ENCODE measurements around the gene STIL. TPM values are rescaled to one million over a fixed set of nuclear protein-coding genes. Genes with fewer than 3 reads are reported as not detected.
A peak's percentile ranks its signal among the peaks of the same experiment; 100 is the strongest.

The STIL gene
- polyA plus RNA-seq, 1 donor (not counting 4 experiments of a cell fraction or from before 2014, with no cell fraction given) = 10.5 TPM

- Histone ChIP-seq H3K79me2 (ENCODE audit: control insufficient read depth, insufficient read depth, low read length) (no peaks in the 10 kb centered on the region), H3K36me3 (ENCODE audit: control insufficient read depth in 2 of 2, extremely low read depth in 1 of 2, insufficient read depth in 2 of 2, low read length in 2 of 2) (no peaks in the 10 kb centered on the region), H3K9me1 (ENCODE audit: control insufficient read depth, extremely low read depth, insufficient read depth, low read length) (no peaks in the 10 kb centered on the region), H2AFZ (ENCODE audit: control insufficient read depth, low read length) (no peak overlapping the region), H3K4me1 (ENCODE audit: control insufficient read depth, extremely low read depth, insufficient read depth, low read length) (peaks cover 3% of the 10 kb centered on the region), H3K4me2 (ENCODE audit: control insufficient read depth, extremely low read depth, insufficient read depth, low read depth, low read length) (peak overlapping the region; percentile 50), H3K27ac (ENCODE audit: control insufficient read depth, insufficient read depth, low read length) (no peak overlapping the region), H3K4me3 (ENCODE audit: control insufficient read depth in 2 of 3, extremely low read depth in 1 of 3, insufficient read depth in 2 of 3, low read depth in 1 of 3, low read length in 3 of 3) (peak overlapping the region in 1 of 3 experiments; percentile 25), H4K20me1 (ENCODE audit: control insufficient read depth, extremely low read depth, insufficient read depth, low read length) (peaks cover 12% of the 10 kb centered on the region), H3K9ac (ENCODE audit: control insufficient read depth, extremely low read depth, insufficient read depth, low read length) (no peak overlapping the region), H3K9me3 (ENCODE audit: control insufficient read depth, low read depth, low read length) (no peaks in the 10 kb centered on the region), H3K27me3 (ENCODE audit: control insufficient read depth, extremely low read depth, insufficient read depth, low read length) (peaks cover 83% of the 10 kb centered on the region)
- dilution Hi-C loops (cut with MboI; ENCODE audit: extremely low pct_ligation_motif_present, low sequenced_read_pairs) = no loop called here
- FAIRE-seq = no peak
- TF ChIP-seq EZH2 (IDR thresholded peaks at IDR 0.05; ENCODE audit: low read length) (peak; percentile 99), CTCF (optimal IDR thresholded peaks at IDR 0.05 in 1 of 3, IDR thresholded peaks at IDR 0.05 in 1 of 3, conservative IDR thresholded peaks at IDR 0.05 in 1 of 3; ENCODE audit: extremely low read depth in 1 of 3, insufficient read depth in 2 of 3, low read length in 3 of 3) (no peak)
- no peak for DNase-seq (ENCODE audit: low read depth, low spot score)
Measured at GRCh38 chr1:47231301-47232186, 82.4 kb downstream of the STIL start.

GRCh38 chr1:47230692-47231300 is 83.2 kb downstream of the STIL start:
- no peak overlapping the region for H3K4me3 ChIP-seq (ENCODE audit: control insufficient read depth in 2 of 3, extremely low read depth in 1 of 3, insufficient read depth in 2 of 3, low read depth in 1 of 3, low read length in 3 of 3)
- peaks cover 3% of the 10 kb centered on the region for H3K4me1 ChIP-seq (ENCODE audit: control insufficient read depth, extremely low read depth, insufficient read depth, low read length)
- dilution Hi-C loops (cut with MboI; ENCODE audit: extremely low pct_ligation_motif_present, low sequenced_read_pairs) = no loop called here
- H4K20me1 ChIP-seq (ENCODE audit: control insufficient read depth, extremely low read depth, insufficient read depth, low read length) = peaks cover 12% of the 10 kb centered on the region
- H3K27ac ChIP-seq (ENCODE audit: control insufficient read depth, insufficient read depth, low read length) = no peak overlapping the region
- no peaks in the 10 kb centered on the region for H3K9me3 ChIP-seq (ENCODE audit: control insufficient read depth, low read depth, low read length)
- no peak overlapping the region for H3K4me2 ChIP-seq (ENCODE audit: control insufficient read depth, extremely low read depth, insufficient read depth, low read depth, low read length)
- no peak for DNase-seq (ENCODE audit: low read depth, low spot score)
- H3K9ac ChIP-seq (ENCODE audit: control insufficient read depth, extremely low read depth, insufficient read depth, low read length) = no peak overlapping the region
- no peaks in the 10 kb centered on the region for H3K36me3 ChIP-seq (ENCODE audit: control insufficient read depth in 2 of 2, extremely low read depth in 1 of 2, insufficient read depth in 2 of 2, low read length in 2 of 2)
- no peaks in the 10 kb centered on the region for H3K79me2 ChIP-seq (ENCODE audit: control insufficient read depth, insufficient read depth, low read length)
- no peak for FAIRE-seq
- TF ChIP-seq CTCF (optimal IDR thresholded peaks at IDR 0.05 in 1 of 3, IDR thresholded peaks at IDR 0.05 in 1 of 3, conservative IDR thresholded peaks at IDR 0.05 in 1 of 3; ENCODE audit: extremely low read depth in 1 of 3, insufficient read depth in 2 of 3, low read length in 3 of 3) = no peak
- TF ChIP-seq EZH2 (IDR thresholded peaks at IDR 0.05; ENCODE audit: low read length) = peak; percentile 1
- peaks cover 91% of the 10 kb centered on the region for H3K27me3 ChIP-seq (ENCODE audit: control insufficient read depth, extremely low read depth, insufficient read depth, low read length)
- H2AFZ ChIP-seq (ENCODE audit: control insufficient read depth, low read length) = no peak overlapping the region
- no peaks in the 10 kb centered on the region for H3K9me1 ChIP-seq (ENCODE audit: control insufficient read depth, extremely low read depth, insufficient read depth, low read length)

All from keratinocyte (primary cell).